Measurements from ENCODE around the gene FAF2. TPM values are rescaled to one million over a fixed set of nuclear protein-coding genes. Genes with fewer than 3 reads are reported as not detected.

The FAF2 gene
- total and polyA plus RNA-seq, 12 donors: 21.2 to 68.2 (median 40.6) TPM

DNA sequence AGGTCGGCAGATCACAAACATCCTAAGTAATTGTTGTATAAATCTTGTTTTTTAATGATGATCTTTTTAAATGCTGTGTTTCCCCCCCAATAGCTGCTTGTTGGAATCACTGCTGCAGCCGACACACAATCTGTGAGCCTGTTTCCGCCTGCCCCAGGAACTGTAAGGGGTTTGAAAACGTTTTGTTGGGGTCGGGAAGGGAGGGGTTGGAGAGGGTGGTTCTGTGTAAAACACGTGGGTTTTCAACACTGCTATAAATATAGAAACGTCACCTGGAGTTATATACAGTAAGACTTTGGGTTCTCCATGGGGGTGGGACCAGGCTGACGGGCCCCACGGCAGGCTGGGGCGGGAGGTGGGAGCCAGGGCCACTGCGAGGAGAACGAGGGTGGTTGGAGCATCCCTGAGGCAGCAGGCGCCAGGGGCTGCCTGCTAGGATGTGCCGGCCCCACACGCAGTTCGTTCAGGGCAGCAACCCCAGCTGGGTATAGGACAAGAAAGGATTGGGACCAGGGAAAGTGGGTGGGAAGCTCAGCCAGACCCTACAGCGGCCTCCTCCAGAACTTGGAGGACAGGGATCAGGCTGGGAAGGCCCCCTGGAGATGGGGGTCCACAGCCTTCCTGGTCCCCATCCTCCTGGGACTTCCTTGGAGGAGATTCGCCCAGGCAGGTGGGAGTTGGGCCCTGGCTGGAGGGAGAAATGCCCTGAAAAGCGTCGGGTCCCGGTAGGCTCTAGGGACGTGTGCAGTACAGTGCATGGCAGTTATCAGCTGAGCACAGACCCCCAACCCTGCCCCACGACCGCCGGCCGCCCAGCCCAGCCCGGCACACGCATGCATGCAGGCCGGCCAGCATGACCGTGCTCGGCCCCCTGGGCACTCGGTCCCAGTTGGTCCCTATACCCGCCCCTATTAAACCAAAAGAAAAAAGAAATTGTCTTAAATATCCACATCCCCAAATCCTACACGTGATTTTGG, 79.3 kb downstream of the FAF2 start:
- intact Hi-C loops (cut with DNase I): no loop called here
- 83 to 88% (median 86%) methylated on average over 27 to 34 of the region's 34 CpGs for WGBS, 4 donors
- H3K27me3 ChIP-seq: no peaks in the 10 kb centered on the region
- H3K27ac ChIP-seq: no peak overlapping the region
- H3K4me1 ChIP-seq (replicated peaks in 1 of 2): peaks cover 0 to 4% of the 10 kb centered on the region in 2 donors
- H3K9me3 ChIP-seq (replicated peaks in 1 of 3): no peaks in the 10 kb centered on the region
- no peak for DNase-seq
- TF ChIP-seq CTCF (IDR thresholded peaks at IDR 0.05) (no peak), POLR2A (IDR thresholded peaks at IDR 0.05) (no peak)
- peaks cover 0 to 48% of the 10 kb centered on the region in 2 donors for H3K36me3 ChIP-seq (replicated peaks in 1 of 2)
- H3K4me3 ChIP-seq: no peak overlapping the region

- peaks cover 3 to 10% of the 10 kb centered on the region in 2 donors for H3K4me1 ChIP-seq (replicated peaks in 1 of 2)
- peaks cover 0 to 48% of the 10 kb centered on the region in 2 donors for H3K36me3 ChIP-seq (replicated peaks in 1 of 2)
- no peaks in the 10 kb centered on the region for H3K27me3 ChIP-seq
- no peak overlapping the region for H3K4me3 ChIP-seq
- no peaks in the 10 kb centered on the region for H3K9me3 ChIP-seq (replicated peaks in 1 of 3)
- intact Hi-C loops (cut with DNase I): no loop called here
- 83 to 92% (median 87%) methylated on average over 2 to 11 of the region's 11 CpGs for WGBS, 4 donors
- DNase-seq: no peak
- TF ChIP-seq CTCF (IDR thresholded peaks at IDR 0.05) (no peak), POLR2A (IDR thresholded peaks at IDR 0.05) (no peak)
- no peak overlapping the region for H3K27ac ChIP-seq
These were observed 80.1 kb downstream of the FAF2 start for GRCh38 chr5:176528301-176528700.

DNA sequence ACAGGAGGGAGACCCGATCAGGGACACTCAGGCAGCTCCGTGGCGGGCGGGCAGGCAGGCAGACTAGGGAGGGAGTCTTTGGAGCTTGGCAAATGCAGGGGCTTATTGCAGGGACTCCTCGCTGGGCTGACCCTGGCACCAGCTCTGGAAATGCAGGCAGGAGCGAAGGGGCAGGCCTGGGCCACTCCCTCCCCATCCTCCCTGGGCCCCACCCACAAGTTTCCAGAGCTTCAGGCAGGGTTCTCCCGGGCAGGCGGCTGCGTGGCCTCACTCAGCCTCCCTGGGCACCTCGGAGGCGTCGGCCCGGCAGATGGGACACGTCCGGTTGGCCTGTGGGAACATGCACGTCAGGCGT, 80.6 kb downstream of the FAF2 start:
- TF ChIP-seq POLR2A (IDR thresholded peaks at IDR 0.05) (no peak), CTCF (IDR thresholded peaks at IDR 0.05) (no peak)
- DNase-seq: no peak

DNA sequence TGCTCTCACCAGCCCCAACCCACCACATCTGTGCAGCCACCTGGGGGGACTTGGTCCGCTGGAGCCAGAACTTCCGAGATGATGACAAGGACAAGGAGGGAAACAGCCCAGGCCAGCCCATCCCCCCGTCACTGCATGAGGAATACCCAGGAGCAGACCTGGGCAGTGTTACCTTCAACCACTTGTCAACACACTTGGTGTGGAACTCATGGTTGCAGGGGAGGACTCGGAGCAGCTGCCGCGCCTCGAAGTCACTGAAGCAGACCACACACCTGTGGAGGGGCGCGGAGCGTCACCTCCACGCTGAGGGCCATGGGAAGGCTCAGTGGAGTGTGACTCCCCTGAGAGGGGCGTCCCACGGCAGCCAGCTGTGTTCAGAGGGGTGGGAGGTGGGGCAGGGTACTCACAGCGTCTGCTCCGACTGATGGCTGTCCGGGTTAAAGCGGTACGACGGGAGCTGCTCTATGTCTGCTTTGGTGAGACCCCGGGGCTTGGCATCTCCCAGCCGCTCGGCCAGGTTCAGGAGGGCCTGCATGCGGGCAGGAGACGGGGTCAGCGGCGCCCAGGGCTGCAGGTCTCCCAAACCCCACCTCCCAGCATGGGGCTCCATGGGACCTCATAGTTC, 81.0 kb downstream of the FAF2 start:
- Histone ChIP-seq H3K4me1 (replicated peaks in 1 of 2) (peaks cover 12 to 19% of the 10 kb centered on the region in 2 donors), H3K27ac (no peak overlapping the region), H3K9me3 (replicated peaks in 1 of 3) (no peaks in the 10 kb centered on the region), H3K27me3 (no peaks in the 10 kb centered on the region), H3K36me3 (replicated peaks in 1 of 2) (peaks cover 0 to 48% of the 10 kb centered on the region in 2 donors), H3K4me3 (no peak overlapping the region)
- no peak for DNase-seq
- TF ChIP-seq POLR2A (IDR thresholded peaks at IDR 0.05) (no peak), CTCF (IDR thresholded peaks at IDR 0.05) (no peak)
- intact Hi-C loops (cut with DNase I): no loop called here
- WGBS, 4 donors: 89 to 100% (median 94%) methylated on average over 2 to 26 of the region's 26 CpGs

More for the DNA sequence above, 80.6 kb downstream of the FAF2 start:
- Histone ChIP-seq H3K9me3 (replicated peaks in 1 of 3) (no peaks in the 10 kb centered on the region), H3K4me1 (replicated peaks in 1 of 2) (peaks cover 7 to 14% of the 10 kb centered on the region in 2 donors), H3K4me3 (no peak overlapping the region), H3K27me3 (no peaks in the 10 kb centered on the region), H3K36me3 (replicated peaks in 1 of 2) (peaks cover 0 to 48% of the 10 kb centered on the region in 2 donors), H3K27ac (no peak overlapping the region)
- intact Hi-C loops (cut with DNase I): no loop called here
- 75 to 89% (median 77%) methylated on average over 10 to 17 of the region's 17 CpGs; no CpG with 5 or more reads in 1 of the 4 donors for WGBS, 4 donors

Measured in adrenal gland (tissue), 12 donors.